Islet of Langerhans (tissue), 1 donor: ENCODE data around the gene HYAL3.
"Not testable (repeated sequence)": the region's sequence is repeated elsewhere in the genome, so short reads cannot be mapped to it uniquely, and the experiment has no call there.

Experiments used
- FAIRE-seq: peaks from one replicate; lab custom pipeline; 2011; peaks lifted over from hg19 to GRCh38; lab: Jason Lieb, UNC

Gene HYAL3

GRCh38 chr3:50289130-50289529 is 10.1 kb downstream of the HYAL3 start:
- FAIRE-seq, result no peak

- no peak for FAIRE-seq
These were observed 10.7 kb downstream of the HYAL3 start for GRCh38 chr3:50288387-50289007.

- FAIRE-seq, result no peak
These were observed 11.9 kb downstream of the HYAL3 start for GRCh38 chr3:50287262-50287661.

GRCh38 chr3:50286322-50287227 is 12.6 kb downstream of the HYAL3 start:
- no peak for FAIRE-seq

- not testable (repeated sequence) for FAIRE-seq
These were observed 15.1 kb downstream of the HYAL3 start for GRCh38 chr3:50284121-50284520.

- no peak for FAIRE-seq
These were observed 19.8 kb downstream of the HYAL3 start for GRCh38 chr3:50279255-50280016.

GRCh38 chr3:50278880-50279224 is 20.4 kb downstream of the HYAL3 start, which contains the start of gene LSMEM2:
TSS of gene LSMEM2 (plus strand) at chr3:50279087. CDS start at chr3:50279114, 27 bp downstream.
- no peak for FAIRE-seq

GRCh38 chr3:50278123-50278879 is 20.9 kb downstream of the HYAL3 start:
- no peak for FAIRE-seq

GRCh38 chr3:50276762-50277101 is 22.5 kb downstream of the HYAL3 start:
- no peak for FAIRE-seq

- FAIRE-seq, result no peak
These were observed 23.0 kb downstream of the HYAL3 start for GRCh38 chr3:50275996-50276761.

GRCh38 chr3:50275141-50275995 is 23.8 kb downstream of the HYAL3 start:
- FAIRE-seq, result no peak

- no peak for FAIRE-seq
These were observed 24.7 kb downstream of the HYAL3 start for GRCh38 chr3:50274371-50275104.

GRCh38 chr3:50273689-50274065 is 25.5 kb downstream of the HYAL3 start:
- FAIRE-seq, result no peak

GRCh38 chr3:50272911-50273688 is 26.1 kb downstream of the HYAL3 start:
- FAIRE-seq, result no peak

- not testable (repeated sequence) for FAIRE-seq
These were observed 26.7 kb downstream of the HYAL3 start for GRCh38 chr3:50272538-50272910.

- no peak for FAIRE-seq
These were observed 27.8 kb downstream of the HYAL3 start for GRCh38 chr3:50271314-50271936.

GRCh38 chr3:50270422-50271224 is 28.6 kb downstream of the HYAL3 start:
- FAIRE-seq, result no peak

GRCh38 chr3:50269977-50270413 is 29.2 kb downstream of the HYAL3 start:
- no peak for FAIRE-seq
